GM21619 (cell line): ENCODE measurements around the gene COL18A1.

Source experiments
- ATAC-seq: cut with Tn5 transposase; IDR thresholded peaks from one replicate; pipeline ENCODE4 v1.9.1; 2021; ENCODE audit not compliant: unreplicated experiment

COL18A1 gene

DNA sequence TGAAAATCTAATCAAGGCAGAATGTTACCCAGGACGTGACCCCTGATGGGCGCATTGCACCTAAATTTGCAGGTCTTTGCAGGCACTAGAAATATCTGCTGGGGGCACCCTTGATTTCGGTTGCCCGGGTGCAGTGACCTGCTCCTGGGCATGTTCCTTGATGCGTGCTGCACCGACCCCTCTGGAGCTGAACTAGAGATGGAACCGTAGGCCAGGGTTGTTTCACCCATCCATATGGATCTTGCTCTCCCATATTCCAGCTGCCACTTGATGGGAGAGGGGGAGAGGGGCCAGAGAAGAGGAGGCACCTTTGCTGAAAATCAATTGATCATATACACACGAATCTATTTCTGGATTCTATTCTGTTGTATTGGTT lies 8.4 kb upstream of the COL18A1 start:
- ATAC-seq = no peak

DNA sequence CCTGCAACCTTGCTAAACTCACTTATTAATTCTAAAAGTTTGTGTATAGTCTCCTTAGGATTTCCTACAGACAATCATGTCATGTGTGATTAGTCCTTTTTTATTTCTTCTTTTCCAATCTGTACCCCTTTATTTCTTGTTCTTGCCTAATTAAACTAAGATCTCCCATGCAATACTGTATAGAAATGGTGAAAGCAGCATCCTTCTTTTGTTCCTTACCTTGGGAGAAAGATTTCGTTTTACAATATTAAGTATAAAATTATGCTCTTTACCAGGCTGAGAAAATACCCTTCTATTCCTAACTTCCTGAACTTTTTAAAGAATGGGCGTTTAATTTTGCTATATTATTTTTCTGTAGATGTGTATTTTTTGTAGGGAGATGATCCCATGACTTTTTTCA lies 7.6 kb upstream of the COL18A1 start:
- no peak for ATAC-seq

DNA sequence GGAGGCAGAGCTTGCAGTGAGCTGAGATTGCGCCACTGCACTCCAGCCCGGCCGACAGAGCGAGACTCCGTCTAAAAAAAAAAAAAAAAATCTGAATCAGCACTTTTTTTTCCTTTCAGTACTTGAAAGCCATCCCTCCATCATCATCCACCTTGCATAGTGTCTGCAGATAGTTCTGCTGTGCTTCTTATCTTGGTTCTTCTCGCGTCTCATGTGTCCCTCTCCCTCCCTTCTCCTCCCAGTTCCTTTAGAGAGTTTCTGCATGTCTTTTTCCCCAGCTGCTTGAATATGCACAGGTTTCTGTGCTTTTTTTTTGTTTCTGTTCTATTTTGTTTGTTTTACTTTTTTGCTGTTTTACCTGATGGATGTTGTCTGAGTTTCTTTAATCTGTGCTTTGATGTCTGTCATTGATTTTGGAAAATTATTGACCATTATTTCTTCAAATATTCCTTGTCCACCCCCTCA lies 3.9 kb upstream of the COL18A1 start:
- ATAC-seq = no peak

DNA sequence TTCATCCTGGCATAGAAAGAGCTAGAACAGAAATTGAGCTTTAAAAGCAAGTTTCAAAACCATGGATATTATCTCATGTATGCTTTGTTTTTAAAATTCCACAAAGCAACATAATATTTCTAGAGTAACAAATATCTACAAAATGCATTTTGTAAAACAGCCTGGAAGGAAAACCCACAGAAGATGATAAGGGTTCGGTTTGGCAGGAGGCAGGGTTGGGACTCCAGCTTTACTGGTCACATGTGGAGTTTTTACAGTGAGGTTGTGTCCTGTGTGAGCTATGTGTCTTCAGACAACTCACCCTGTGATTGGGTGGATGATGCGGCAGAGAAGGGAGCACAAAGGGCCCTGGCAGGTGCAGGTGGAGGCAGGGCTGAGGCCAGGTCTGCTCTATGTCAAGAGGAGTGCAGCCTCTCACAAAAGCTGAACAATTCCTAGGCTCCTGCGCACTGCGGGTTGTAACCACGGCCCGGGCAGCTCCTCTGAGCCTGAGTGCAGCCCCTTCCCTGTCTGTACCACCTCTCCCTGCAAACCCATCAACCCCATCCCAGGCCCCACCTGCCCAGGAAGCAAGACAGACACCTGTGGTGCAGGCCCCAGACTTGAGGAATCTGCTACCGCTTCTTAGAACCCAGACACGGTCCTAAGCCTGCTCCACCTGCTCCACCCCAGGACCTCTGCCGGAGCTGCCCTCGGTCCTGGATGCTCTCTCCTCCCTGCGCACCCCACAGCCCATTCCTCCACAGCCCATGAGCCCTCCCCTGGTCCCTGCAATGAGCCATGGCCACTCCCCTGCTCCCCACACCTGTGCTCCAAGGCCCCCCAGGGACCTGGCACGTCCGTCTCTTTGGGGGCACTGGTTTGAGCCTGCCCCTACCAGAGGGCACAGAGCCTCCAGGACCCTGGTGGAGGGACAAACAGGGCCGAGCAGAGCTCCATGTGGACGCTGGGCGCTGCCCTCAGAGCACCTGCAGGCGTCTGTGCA lies 2.8 kb upstream of the COL18A1 start:
- no peak for ATAC-seq

DNA sequence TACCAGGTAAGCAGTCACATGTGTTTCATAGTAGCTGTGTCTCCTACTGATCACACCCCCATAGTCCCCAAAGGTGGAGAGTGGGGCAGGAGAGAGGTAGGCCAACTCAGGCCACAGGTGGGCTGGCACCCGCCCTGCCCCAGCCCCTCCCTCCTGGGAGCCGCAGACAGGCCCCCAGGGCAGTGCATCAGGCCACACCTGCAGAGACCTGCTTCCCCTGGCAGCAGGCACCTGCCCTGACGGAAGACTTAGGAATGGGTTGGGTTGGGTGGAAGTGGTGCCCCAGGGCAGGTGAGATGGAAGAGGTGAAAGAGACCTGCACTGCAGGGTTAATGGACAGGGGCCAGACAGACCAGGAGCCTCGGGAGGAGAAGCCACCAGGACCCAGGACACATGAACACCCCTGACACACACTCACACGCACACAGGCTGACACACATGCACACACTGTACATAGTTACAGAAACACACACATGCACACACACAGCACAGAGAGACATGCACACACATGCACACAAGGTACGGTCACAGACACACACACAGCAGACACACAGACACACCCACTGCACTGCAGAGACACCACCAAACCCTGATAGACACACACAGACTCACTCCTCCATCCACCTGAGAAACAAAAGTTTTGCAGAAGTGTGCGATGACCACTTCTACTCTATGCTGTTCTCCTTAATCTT lies 1.7 kb upstream of the COL18A1 start:
- no peak for ATAC-seq

DNA sequence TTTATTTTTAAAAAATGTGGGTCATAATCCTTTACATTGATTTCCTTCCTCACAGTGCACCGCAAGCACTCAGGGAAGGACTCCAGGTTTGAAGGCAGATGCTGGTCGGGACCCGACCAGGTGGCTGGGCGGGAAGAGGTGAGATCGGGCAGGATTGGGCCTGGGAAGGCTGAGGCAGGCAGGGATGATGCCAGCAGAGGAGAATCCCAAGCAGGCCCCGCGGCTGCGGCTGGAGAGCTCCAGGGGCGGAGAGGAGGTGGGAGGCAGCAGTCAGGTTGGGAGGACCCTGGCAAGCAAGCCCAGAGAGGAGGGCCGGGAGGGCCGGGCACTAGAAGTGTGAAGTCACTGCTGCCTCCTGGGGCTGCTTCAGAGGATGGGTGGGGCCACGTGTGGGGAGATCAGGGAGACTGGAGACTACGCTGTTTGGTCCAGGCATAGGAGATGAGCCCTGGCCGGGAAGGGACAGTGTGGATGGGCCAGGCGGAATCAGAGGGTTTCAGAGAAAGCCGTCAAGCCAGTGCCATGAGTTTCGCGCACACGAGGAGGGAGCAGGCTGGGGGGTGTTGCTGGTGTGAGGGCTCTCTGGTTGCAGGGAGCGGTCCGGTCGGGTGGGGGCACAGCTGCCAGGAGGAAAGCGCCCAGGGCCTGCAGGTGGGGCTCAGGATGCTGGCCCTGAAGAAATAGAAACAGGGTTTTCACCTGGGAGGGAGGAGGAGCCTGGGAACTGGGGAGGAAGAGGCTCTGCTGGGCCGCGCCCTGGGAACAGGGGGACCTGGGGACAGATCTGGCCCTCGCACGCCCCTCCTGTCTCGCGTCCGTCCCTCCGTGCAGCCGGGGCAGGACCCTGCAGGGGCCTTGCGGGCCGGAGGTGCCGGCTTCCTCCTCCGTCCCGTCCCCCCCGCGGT lies 888 bp upstream of the COL18A1 start:
- no peak for ATAC-seq

DNA sequence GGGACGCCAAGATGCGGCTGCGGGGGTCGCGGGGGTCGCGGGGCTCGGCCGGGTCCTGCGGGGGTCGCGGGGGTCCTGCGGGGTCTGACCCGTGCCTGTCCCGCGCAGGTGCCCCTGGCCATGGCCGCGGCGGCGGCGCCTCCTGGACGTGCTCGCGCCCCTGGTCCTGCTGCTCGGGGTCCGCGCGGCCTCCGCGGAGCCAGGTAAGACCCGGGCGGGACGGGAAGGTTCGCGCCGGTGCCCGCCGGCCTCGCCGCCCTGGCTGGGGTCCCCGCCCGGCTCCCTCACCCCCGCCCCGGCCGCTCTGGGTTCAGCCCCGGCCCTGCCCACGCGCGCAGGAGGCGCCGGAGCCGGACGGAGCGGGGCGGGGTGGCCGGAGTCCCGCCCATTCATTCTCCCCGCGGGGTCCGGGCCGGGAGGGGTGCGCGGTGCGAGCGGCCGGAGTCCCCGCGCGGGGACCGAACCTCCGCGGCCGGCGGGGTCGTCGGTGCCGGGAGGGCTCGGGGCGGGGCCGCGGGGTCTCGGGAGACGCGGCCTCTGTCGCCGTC lies 380 bp downstream of the COL18A1 start:
- ATAC-seq = no peak

DNA sequence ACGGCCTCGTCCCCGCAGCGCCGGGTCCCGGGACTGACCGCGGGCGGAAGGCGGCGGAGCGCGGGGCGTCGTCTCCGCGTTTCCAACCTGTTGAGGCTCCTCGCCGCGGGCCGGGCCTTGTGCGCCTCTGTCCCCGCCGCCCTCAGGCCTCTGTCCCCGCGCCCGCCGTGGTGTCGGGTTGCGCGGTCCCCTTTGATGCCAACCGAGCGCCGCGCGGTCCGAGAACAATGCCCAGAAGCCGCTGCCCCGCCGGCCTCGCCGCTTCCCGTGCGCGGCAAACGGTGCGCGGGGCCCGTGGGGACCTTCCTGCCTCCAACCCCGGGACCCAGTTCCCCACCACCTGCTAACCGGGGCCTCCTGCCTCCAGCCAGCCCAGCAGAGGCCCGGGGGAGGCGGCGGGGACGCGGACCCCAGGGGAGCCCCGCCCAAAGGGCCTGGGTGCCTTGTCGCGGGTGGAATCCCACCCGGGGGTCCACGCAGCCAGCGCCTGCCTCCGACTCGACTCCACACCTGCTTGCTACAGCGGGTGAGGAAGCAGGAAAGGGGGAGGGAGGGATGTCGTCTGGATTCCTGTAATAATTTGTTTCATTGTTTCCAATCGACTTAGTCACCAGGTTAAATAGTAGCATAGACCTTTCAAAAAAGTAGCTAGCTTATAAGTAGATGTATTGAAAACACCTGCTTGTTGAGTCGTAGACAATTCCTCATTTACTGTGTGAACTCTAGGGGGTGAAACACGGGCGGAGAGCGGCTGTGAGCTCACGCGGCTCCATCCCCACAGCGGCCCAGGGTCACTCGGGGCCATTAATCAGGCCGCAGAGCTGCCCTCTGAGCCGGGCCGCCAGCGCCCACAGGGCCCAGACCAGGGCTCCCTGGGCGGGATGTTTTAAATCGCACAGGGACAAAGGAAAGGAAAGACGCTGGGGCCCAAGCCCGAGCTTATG lies 1.1 kb downstream of the COL18A1 start:
- no peak for ATAC-seq

DNA sequence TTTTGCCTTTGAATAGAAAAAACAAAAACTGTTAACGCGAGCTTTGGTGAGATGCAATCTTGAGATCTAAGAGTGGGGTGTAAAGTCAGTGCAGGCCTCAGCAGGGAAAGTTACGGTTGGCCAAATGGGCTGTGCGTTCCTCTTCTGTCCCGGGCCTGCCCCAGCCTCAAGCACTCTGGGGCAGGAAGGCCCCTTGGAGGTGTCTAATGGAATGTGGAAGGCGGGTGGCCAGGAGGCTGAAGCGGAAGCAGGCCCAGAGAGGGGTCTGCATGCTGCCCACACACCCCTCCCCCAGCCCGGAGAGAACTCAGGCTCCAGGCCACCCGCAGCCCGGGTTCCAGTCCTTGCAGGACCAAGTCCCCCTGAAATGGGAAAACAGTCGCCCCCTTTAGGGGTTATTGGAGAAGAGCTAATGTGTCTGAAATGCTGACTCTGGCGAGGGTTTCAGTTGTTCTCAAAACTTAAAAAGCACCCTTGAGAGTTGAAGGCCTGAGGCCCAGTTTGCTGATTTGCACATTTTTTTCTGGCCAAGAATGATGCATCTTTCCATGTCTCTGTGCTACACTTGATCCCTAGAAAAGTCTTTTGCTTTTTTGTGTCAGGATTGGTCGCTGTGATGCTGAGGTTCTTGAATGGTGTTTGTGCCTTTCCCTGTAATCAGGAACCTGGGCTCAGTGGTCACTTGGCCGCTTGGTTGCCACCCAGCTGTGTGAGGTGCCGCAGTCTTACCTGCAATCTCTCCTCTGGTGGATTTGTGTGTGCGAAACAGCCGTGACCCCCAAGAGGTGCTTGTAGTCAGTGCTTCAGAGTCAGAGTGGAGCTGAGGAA lies 2.0 kb downstream of the COL18A1 start:
- no peak for ATAC-seq

DNA sequence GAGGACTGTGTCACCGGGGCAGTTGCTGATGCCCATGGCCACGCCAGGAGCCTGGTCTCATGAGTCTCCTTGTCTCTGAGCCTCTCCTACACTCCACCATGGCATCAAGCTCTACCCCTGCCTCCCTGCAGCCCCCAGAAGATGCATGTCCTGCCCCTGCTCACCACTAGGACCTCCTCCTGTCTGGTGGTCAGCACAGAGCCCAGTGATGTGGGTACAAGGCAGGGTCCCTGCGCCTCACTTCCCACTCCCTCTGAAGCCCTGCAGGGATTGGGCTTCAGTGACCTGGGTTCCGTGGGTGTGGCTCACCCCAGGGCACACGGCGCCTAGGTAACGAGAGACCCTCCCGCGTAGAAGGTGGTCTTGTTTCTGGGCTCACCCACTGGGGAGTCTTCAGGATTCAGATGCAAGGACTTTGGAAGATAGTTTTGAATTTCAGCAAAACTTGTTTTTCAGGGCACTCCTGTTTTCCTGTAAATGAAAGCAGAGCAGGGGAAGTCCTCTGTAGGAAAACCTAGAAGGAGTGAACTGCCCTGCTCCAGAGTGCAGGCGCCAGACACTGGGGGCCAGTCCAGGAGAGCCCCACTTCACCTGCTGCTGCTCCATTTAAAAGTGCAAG lies 2.8 kb downstream of the COL18A1 start:
- ATAC-seq = no peak

DNA sequence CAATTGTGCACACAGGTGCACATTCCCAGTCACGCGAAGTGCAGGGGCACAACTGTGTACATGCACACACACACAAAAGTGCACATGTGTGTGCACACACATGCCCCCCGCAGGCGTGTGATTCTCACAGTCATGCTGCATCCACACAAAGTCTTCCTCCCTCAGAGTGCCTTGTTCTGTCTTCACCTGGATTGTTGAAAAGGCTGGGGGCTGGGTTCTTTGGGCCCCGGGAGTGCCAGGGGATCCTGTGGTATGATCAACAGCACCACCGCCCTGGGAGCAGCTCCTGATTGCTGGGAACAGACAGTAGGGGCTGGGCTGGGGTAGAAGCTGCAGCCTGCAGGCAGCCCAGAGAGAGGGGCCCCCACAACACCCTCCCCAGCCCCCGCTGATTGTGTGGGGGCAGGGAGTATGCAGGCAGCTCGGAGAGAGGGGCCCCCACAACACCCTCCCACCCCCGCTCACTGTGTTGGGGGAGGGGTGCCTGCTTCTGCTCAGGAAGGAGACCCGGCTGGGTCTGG lies 3.4 kb downstream of the COL18A1 start:
- no peak for ATAC-seq

DNA sequence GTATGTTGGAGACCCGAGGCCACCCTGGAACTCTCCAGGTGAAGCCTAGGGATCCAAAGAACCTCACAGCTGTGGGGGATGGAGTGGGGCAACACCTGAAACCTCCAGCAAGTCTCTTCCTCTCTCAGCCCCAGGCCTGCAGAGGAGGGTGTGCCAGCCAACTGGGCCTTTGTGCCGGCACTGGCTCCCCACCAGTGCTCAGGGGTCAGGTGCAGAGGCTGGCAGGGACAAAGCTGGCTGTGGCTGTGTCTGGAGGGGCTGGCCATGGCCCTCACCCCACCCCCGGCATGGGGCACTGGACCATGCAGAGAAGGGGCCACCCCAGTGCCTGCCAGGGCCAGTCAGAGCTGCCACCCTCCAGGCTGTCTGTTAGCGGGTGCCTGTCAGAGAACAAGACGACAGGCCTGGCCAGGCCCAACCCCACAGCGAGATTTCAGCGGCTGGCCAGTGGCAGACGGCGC lies 3.9 kb downstream of the COL18A1 start:
- ATAC-seq = no peak

DNA sequence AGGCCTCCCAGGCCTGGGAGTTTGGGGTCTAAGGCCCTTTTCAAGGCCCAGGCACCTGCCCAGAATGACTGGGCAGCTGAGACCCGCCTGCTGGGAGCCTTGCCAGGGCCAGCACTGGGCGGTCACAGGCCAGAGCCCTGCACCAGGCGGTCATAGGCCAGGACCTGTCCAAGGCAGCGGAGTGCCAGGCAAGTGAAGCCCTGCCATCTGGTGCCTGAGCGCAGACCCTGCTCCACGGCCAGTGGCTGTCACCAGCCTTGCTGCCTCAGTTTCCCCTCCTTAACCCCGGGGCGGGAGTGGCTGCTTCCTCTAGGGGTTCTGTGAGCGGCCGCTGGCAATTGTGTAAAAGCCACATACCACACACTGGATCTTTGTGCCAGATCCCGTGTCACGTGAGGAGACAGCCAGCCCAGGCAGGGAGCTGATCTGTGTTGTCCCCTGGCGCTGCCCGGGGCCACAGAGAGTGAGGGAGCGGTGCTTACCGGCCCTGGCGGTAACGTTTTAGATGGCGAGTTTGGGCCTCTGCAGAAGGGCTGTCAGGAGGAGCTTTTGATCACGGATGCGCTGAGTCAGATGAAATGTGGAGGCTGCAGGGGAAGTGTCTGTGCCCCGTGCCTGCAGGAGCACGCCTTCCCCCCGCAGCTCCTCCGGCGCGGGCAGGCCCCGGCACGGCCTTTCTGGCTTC lies 4.6 kb downstream of the COL18A1 start:
- ATAC-seq = no peak

DNA sequence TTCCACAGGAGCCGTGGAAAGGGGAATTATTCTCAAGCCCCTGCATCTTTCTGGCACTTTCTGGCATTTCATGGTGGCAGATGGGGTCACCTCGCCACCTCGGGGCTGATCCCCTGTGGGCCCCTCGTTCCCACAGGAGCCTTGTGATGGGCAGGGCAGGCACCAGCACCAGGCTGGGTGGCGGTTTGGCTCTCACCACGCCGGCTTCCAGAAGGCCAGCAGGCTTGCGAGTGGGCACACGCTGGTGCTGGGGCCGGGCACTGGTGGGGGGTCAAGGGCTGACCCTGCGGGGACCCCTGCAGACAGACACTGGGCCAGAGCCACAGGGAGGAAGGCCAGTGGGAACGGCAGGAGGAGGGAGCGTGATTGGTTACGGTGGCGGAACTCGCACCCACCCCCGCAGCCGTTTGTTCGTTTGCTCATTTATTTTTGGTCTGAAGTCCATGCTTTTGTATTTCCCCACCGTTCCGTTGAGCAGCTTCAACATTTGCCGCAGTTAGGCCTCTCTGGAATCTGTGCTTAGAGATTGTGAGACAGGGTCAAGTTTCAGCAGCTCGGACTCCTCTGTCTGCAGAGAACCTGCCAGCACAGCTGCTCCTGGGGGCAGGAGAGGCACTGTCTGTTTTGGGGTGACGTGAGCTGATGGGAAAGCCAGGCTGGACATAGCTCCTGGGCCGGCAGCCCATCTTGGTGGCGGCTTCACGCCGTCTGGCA lies 5.3 kb downstream of the COL18A1 start:
- ATAC-seq = no peak

DNA sequence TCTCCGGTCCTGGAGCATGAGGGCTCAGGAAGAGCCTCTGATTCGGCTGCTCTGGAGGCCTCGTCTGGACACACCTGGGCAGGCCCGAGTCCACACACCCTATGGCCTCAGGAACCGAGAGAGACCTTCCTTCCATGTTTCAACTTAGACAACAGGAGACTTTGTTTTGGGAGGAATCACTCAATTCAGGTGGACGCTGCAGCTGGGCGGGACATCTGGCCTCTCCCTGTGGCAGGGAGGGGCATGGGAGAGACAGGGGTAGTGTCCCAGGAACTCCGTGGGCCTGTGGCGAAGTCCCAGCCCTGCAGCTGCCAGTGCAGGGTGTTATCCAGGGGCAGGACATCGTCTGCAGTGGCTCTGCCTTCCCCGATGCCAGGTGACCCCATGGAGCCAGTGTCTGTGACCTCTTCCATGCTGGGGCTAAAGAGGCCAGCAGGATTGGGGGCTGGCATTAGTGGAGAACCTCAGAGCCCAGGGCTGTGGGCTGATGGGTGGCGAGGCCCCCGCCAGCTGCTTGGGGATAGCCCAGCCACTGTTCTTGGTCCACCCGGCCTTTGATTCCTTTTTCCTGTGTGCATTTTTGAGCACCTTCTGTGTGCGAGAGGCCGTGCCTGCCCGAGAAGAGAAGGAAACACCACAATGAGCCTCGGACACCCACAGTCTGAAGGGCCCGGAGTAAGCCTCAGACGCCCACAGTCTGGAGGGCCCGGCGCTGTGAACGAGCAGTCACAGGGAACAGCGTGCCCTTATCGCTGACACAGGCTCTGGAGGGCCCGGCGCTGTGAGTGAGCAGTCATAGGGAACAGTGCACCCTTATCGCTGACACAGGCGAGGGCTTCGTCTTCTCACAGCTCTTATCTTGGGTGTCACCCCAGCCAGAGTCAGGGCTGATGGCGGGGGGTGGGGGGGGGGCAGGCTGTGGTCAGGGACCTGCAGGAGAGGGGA lies 6.2 kb downstream of the COL18A1 start:
- no peak for ATAC-seq

DNA sequence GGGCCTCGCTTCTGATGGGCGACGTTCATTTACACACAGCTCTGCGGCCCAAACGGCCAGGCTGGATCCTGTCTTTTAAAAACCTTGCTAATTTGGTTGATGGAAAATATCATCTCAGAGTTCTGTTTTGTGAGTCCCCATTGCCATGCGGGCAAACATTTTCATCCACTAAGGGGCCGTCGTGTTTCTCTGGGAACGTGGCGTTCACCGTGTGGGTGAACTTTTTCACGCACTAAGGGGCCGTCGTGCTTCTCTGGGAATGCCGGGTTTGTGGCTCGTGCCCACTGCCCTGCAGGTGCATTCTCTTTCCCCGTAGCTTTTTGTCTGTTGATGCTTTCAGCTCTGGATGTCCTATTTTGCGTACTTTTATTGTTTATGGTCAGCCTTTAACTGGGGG lies 6.8 kb downstream of the COL18A1 start:
- ATAC-seq = no peak
